ENCODE measurements around the gene TMTC2. TPM values are rescaled to one million over a fixed set of nuclear protein-coding genes. Genes with fewer than 3 reads are reported as not detected.

Gene TMTC2
- total and polyA plus RNA-seq, 2 donors (not counting 1 experiment from before 2014, with no cell fraction given) = 2.4 to 3.2 TPM

DNA sequence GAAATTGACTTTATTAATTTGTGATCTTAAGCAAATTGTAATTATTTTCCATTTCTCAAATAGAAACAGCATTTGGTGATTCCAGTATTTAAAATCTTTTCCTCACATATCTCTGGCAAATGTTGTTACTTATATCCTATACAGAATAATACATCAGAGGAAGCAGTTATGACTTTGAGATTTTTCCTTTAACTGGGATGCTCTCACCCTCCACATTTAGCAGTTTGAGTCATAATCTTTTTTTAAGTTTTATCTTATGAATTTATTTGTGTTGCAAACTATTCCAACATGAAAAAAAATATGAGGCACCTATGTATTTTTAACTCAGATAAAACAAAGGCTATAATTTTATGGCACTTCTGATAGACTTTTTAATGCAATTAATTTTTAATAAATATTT lies 311.8 kb downstream of the TMTC2 start:
- H3K79me2 ChIP-seq (ENCODE audit: control insufficient read depth, insufficient read depth, low read length) = no peaks in the 10 kb centered on the region
- no peak overlapping the region for H3K27ac ChIP-seq (ENCODE audit: low read length in 2 of 2)
- intact Hi-C loops (cut with micrococcal nuclease) = no loop called here
- no peak overlapping the region for H3K27ac Mint-ChIP-seq
- peaks cover 3% of the 10 kb centered on the region for H3K9me3 Mint-ChIP-seq (ENCODE audit: insufficient read depth)
- no peaks in the 10 kb centered on the region for H3K4me1 Mint-ChIP-seq
- no peaks in the 10 kb centered on the region for H3K9me3 ChIP-seq (ENCODE audit: control extremely low read depth in 1 of 3, control insufficient read depth in 2 of 3, insufficient read depth in 1 of 3, low read length in 2 of 3)
- H3K4me1 ChIP-seq (ENCODE audit: control insufficient read depth in 2 of 2, insufficient read depth in 2 of 2, low read length in 2 of 2) = no peaks in the 10 kb centered on the region
- CTCF ChIA-PET = no interaction called here
- POLR2A ChIA-PET = no interaction called here
- no peaks in the 10 kb centered on the region for H3K36me3 ChIP-seq (replicated peaks in 1 of 2; ENCODE audit: control extremely low read depth in 1 of 2, control insufficient read depth in 1 of 2, extremely low read depth in 1 of 2, insufficient read depth in 2 of 2, low read length in 1 of 2)
- H3K4me3 Mint-ChIP-seq = no peak overlapping the region
- no peak overlapping the region for H3K9ac ChIP-seq (ENCODE audit: low read length)
- H3K4me3 ChIP-seq (ENCODE audit: control extremely low read depth in 1 of 5, extremely low read depth in 1 of 5, insufficient read depth in 1 of 5, low read depth in 2 of 5, low read length in 4 of 5) = no peak overlapping the region
- no peaks in the 10 kb centered on the region for H3K27me3 ChIP-seq (replicated peaks in 1 of 4; ENCODE audit: control extremely low read depth in 1 of 4, control insufficient read depth in 3 of 4, insufficient read depth in 4 of 4, low read length in 3 of 4)
- H4K20me1 ChIP-seq (ENCODE audit: control insufficient read depth, insufficient read depth, low read length, poor library complexity, severe bottlenecking) = no peaks in the 10 kb centered on the region
- no peak overlapping the region for H2AFZ ChIP-seq (ENCODE audit: insufficient read depth, low read depth, low read length, poor library complexity, severe bottlenecking)
- H3K27me3 Mint-ChIP-seq = no peaks in the 10 kb centered on the region
- no peak overlapping the region for H3K4me2 ChIP-seq (replicated peaks; ENCODE audit: low read depth, low read length, poor library complexity, severe bottlenecking)
- ATAC-seq (ENCODE audit: low read depth) (no peak), DNase-seq (no peak)
- TF ChIP-seq, protein P1, sequence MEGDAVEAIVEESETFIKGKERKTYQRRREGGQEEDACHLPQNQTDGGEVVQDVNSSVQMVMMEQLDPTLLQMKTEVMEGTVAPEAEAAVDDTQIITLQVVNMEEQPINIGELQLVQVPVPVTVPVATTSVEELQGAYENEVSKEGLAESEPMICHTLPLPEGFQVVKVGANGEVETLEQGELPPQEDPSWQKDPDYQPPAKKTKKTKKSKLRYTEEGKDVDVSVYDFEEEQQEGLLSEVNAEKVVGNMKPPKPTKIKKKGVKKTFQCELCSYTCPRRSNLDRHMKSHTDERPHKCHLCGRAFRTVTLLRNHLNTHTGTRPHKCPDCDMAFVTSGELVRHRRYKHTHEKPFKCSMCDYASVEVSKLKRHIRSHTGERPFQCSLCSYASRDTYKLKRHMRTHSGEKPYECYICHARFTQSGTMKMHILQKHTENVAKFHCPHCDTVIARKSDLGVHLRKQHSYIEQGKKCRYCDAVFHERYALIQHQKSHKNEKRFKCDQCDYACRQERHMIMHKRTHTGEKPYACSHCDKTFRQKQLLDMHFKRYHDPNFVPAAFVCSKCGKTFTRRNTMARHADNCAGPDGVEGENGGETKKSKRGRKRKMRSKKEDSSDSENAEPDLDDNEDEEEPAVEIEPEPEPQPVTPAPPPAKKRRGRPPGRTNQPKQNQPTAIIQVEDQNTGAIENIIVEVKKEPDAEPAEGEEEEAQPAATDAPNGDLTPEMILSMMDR (IDR thresholded peaks at IDR 0.05) = no peak
- no peak for TF ChIP-seq EZH2 (IDR thresholded peaks at IDR 0.05; ENCODE audit: borderline replicate concordance, insufficient read depth, low read depth, low read length, poor library complexity, severe bottlenecking)

DNA sequence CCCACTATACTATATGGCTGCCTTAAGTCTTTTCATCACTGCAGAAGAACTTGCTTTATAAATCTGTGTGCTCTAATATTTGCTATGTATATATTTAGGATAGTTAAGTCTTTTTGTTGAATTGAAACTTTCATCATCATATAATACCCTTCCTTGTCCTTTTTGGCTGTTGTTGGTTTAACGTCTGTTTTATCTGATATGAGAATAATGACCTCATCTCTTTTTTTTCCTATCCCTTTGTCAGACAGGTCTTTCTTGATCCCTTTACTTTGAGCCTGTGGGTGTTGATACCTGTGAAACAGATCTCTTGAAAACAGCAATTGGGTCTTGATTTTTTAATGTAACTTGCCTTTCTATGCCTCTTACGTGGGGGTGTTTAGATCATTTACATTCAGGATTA lies 316.3 kb downstream of the TMTC2 start:
- CTCF ChIA-PET = no interaction called here
- POLR2A ChIA-PET = no interaction called here
- no peak for ATAC-seq (ENCODE audit: low read depth)
- Histone ChIP-seq H3K4me1 (ENCODE audit: control insufficient read depth in 2 of 2, insufficient read depth in 2 of 2, low read length in 2 of 2) (no peaks in the 10 kb centered on the region), H3K36me3 (replicated peaks in 1 of 2; ENCODE audit: control extremely low read depth in 1 of 2, control insufficient read depth in 1 of 2, extremely low read depth in 1 of 2, insufficient read depth in 2 of 2, low read length in 1 of 2) (no peaks in the 10 kb centered on the region), H3K9ac (ENCODE audit: low read length) (no peak overlapping the region), H3K4me2 (replicated peaks; ENCODE audit: low read depth, low read length, poor library complexity, severe bottlenecking) (no peak overlapping the region), H3K79me2 (ENCODE audit: control insufficient read depth, insufficient read depth, low read length) (no peaks in the 10 kb centered on the region), H3K27me3 (replicated peaks in 1 of 4; ENCODE audit: control extremely low read depth in 1 of 4, control insufficient read depth in 3 of 4, insufficient read depth in 4 of 4, low read length in 3 of 4) (no peaks in the 10 kb centered on the region), H4K20me1 (ENCODE audit: control insufficient read depth, insufficient read depth, low read length, poor library complexity, severe bottlenecking) (no peaks in the 10 kb centered on the region), H3K9me3 (ENCODE audit: control extremely low read depth in 1 of 3, control insufficient read depth in 2 of 3, insufficient read depth in 1 of 3, low read length in 2 of 3) (peaks cover 0 to 9% (median 0%) of the 10 kb centered on the region in 3 donors), H2AFZ (ENCODE audit: insufficient read depth, low read depth, low read length, poor library complexity, severe bottlenecking) (no peak overlapping the region), H3K27ac (ENCODE audit: low read length in 2 of 2) (no peak overlapping the region), H3K4me3 (ENCODE audit: control extremely low read depth in 1 of 5, extremely low read depth in 1 of 5, insufficient read depth in 1 of 5, low read depth in 2 of 5, low read length in 4 of 5) (no peak overlapping the region)
- no peak for DNase-seq
- TF ChIP-seq EZH2 (IDR thresholded peaks at IDR 0.05; ENCODE audit: borderline replicate concordance, insufficient read depth, low read depth, low read length, poor library complexity, severe bottlenecking) = no peak
- H3K4me1 Mint-ChIP-seq = no peaks in the 10 kb centered on the region
- H3K27me3 Mint-ChIP-seq = no peaks in the 10 kb centered on the region
- intact Hi-C loops (cut with micrococcal nuclease) = no loop called here
- no peak overlapping the region for H3K27ac Mint-ChIP-seq
- WGBS (ENCODE audit: insufficient coverage) = no CpG with 5 or more reads among the region's 2 CpGs
- peaks cover 6% of the 10 kb centered on the region for H3K9me3 Mint-ChIP-seq (ENCODE audit: insufficient read depth)
- H3K4me3 Mint-ChIP-seq = no peak overlapping the region

Data from B cell (primary cell).